Keratinocyte (primary cell): Measurements from ENCODE around the gene ABLIM2. TPM values are rescaled to one million over a fixed set of nuclear protein-coding genes. Genes with fewer than 3 reads are reported as not detected.

Experiments used
- DNase-seq: peaks from one replicate; pipeline ENCODE4 v3.0.0-alpha.2; 2011; ENCODE audit warnings: low read depth, missing footprints, low spot score
- FAIRE-seq: peaks from 2 replicates; lab custom pipeline; 2011; peaks lifted over from hg19 to GRCh38; lab: Jason Lieb, UNC
- H2AFZ ChIP-seq: 2 replicates; pipeline ENCODE4 v1.6.0; 2012; ENCODE audit warnings: low read length, control low read depth, inconsistent platforms; ENCODE audit not compliant: control insufficient read depth
- H3K27ac ChIP-seq: 2 replicates; pipeline ENCODE4 v1.5.1; 2011; ENCODE audit warnings: low read length; ENCODE audit not compliant: control insufficient read depth, insufficient read depth
- H3K27me3 ChIP-seq: 3 replicates; pipeline ENCODE4 v1.6.0; 2011; ENCODE audit warnings: low read length; ENCODE audit not compliant: control insufficient read depth, insufficient read depth; ENCODE audit errors: extremely low read depth
- H3K36me3 ChIP-seq, 2 experiments: 2 replicates in 1 of 2; 3 replicates in 1 of 2; pipeline ENCODE4 v1.5.1; 2011; ENCODE audit warnings: low read length in 2 of 2, mild to moderate bottlenecking in 1 of 2; ENCODE audit not compliant: control insufficient read depth in 2 of 2, insufficient read depth in 2 of 2; ENCODE audit errors: extremely low read depth in 1 of 2
- H3K4me1 ChIP-seq: 3 replicates; pipeline ENCODE4 v1.5.1; 2011; ENCODE audit warnings: low read length; ENCODE audit not compliant: control insufficient read depth, insufficient read depth; ENCODE audit errors: extremely low read depth
- H3K4me2 ChIP-seq: 3 replicates; pipeline ENCODE4 v1.6.0; 2011; ENCODE audit warnings: low read depth, low read length; ENCODE audit not compliant: control insufficient read depth, insufficient read depth; ENCODE audit errors: extremely low read depth
- H3K4me3 ChIP-seq, 3 experiments: fragments of 200-600 bp in 1 of 3; sonication (generic) in 1 of 3; 2 replicates in 2 of 3; 3 replicates in 1 of 3; pipeline ENCODE4 v1.5.1; 2011 to 2016; ENCODE audit warnings: low read length in 3 of 3, mild to moderate bottlenecking in 3 of 3, control low read depth in 2 of 3, inconsistent platforms in 1 of 3, low read depth in 1 of 3, mixed read lengths in 1 of 3, mixed run types in 1 of 3, moderate library complexity in 1 of 3; ENCODE audit not compliant: control insufficient read depth in 2 of 3, insufficient read depth in 2 of 3; ENCODE audit errors: extremely low read depth in 1 of 3
- H3K79me2 ChIP-seq: 2 replicates; pipeline ENCODE4 v1.6.0; 2012; ENCODE audit warnings: low read length; ENCODE audit not compliant: control insufficient read depth, insufficient read depth
- H3K9ac ChIP-seq: 3 replicates; pipeline ENCODE4 v1.6.0; 2011; ENCODE audit warnings: low read length; ENCODE audit not compliant: control insufficient read depth, insufficient read depth; ENCODE audit errors: extremely low read depth
- H3K9me1 ChIP-seq: 3 replicates; pipeline ENCODE4 v1.6.0; 2011; ENCODE audit warnings: low read length; ENCODE audit not compliant: control insufficient read depth, insufficient read depth; ENCODE audit errors: extremely low read depth
- H3K9me3 ChIP-seq: 2 replicates; pipeline ENCODE4 v1.5.1; 2012; ENCODE audit warnings: low read depth, low read length; ENCODE audit not compliant: control insufficient read depth
- H4K20me1 ChIP-seq: 3 replicates; pipeline ENCODE4 v1.6.0; 2011; ENCODE audit warnings: low read length; ENCODE audit not compliant: control insufficient read depth, insufficient read depth; ENCODE audit errors: extremely low read depth
- EZH2 ChIP-seq: IDR thresholded peaks from one replicate; pipeline ENCODE4 v1.6.1; 2012; ENCODE audit warnings: inconsistent platforms, mild to moderate bottlenecking, low read length, moderate library complexity
- dilution Hi-C: fragments of 300-500 bp; cut with MboI; formaldehyde crosslinking; loops from one replicate; pipeline ENCODE4 v1.7.0; 2020; ENCODE audit warnings: low sequenced_read_pairs; ENCODE audit not compliant: extremely low pct_ligation_motif_present
- polyA plus RNA-seq, 5 experiments: library from polyadenylated mRNA; depleted of rRNA in 3 of 5; stranded (reverse) in 3 of 5; stranded (forward) in 1 of 5; unstranded in 1 of 5; fragments of >200 nt; gene quantifications; 1 replicate in 1 of 5; 2 replicates in 3 of 5; 3 replicates in 1 of 5; pipeline versions ENCODE4 v1.2.1 to v1.2.3, GENCODE V29; 2011 to 2012; ENCODE audit warnings: missing spikeins in 2 of 5, low read depth in 1 of 5, low replicate concordance in 1 of 5
- TF ChIP-seq, protein P1 (sequence below), 3 experiments: IDR thresholded peaks in 1 of 3; conservative IDR thresholded peaks in 1 of 3; optimal IDR thresholded peaks in 1 of 3; 2 replicates in 2 of 3; 3 replicates in 1 of 3; pipeline versions ENCODE3 to v1.5.1; 2011; ENCODE audit warnings: low read length in 3 of 3, mild to moderate bottlenecking in 3 of 3, moderate library complexity in 2 of 3, control low read depth in 1 of 3, inconsistent platforms in 1 of 3; ENCODE audit not compliant: insufficient read depth in 2 of 3; ENCODE audit errors: extremely low read depth in 1 of 3

Gene ABLIM2
- polyA plus RNA-seq, 1 donor (not counting 4 experiments of a cell fraction or from before 2014, with no cell fraction given), result 0.94 TPM

DNA sequence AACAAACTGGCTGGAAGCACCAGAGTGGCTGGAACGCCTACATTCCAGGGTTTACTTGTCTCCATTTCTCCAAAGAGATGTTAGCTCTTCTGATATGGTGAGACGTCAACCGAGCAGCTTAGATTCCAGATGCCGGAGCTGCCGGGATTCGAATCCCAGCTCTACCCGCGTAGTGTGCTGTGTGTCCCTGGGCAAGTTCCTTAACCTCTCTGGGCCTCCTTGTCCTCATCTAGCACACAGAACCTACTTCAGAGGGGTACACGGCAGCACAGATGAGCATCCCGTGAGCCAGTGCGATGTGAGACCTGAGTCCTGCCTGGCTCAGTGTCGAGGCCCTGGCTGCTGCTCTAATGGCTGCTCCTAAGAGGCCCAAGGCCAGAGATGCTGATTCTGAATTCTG, 60.1 kb downstream of the ABLIM2 start:
- no peaks in the 10 kb centered on the region for H4K20me1 ChIP-seq
- H3K36me3 ChIP-seq, result no peaks in the 10 kb centered on the region
- dilution Hi-C loops, result no loop called here
- no peak overlapping the region for H3K27ac ChIP-seq
- no peak for TF ChIP-seq EZH2
- TF ChIP-seq, protein P1, sequence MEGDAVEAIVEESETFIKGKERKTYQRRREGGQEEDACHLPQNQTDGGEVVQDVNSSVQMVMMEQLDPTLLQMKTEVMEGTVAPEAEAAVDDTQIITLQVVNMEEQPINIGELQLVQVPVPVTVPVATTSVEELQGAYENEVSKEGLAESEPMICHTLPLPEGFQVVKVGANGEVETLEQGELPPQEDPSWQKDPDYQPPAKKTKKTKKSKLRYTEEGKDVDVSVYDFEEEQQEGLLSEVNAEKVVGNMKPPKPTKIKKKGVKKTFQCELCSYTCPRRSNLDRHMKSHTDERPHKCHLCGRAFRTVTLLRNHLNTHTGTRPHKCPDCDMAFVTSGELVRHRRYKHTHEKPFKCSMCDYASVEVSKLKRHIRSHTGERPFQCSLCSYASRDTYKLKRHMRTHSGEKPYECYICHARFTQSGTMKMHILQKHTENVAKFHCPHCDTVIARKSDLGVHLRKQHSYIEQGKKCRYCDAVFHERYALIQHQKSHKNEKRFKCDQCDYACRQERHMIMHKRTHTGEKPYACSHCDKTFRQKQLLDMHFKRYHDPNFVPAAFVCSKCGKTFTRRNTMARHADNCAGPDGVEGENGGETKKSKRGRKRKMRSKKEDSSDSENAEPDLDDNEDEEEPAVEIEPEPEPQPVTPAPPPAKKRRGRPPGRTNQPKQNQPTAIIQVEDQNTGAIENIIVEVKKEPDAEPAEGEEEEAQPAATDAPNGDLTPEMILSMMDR (optimal IDR thresholded peaks at IDR 0.05 in 1 of 3, IDR thresholded peaks at IDR 0.05 in 1 of 3, conservative IDR thresholded peaks at IDR 0.05 in 1 of 3; ENCODE audit: extremely low read depth in 1 of 3, insufficient read depth in 2 of 3, low read length in 3 of 3), result no peak
- H3K4me3 ChIP-seq, result no peak overlapping the region
- peaks cover 2% of the 10 kb centered on the region for H3K9me3 ChIP-seq
- no peaks in the 10 kb centered on the region for H3K9me1 ChIP-seq
- H3K9ac ChIP-seq, result no peak overlapping the region
- H3K4me2 ChIP-seq, result no peak overlapping the region
- DNase-seq (no peak), FAIRE-seq (no peak)
- peaks cover 9% of the 10 kb centered on the region for H3K4me1 ChIP-seq
- H2AFZ ChIP-seq, result no peak overlapping the region
- peaks cover 7% of the 10 kb centered on the region for H3K27me3 ChIP-seq
- no peaks in the 10 kb centered on the region for H3K79me2 ChIP-seq

DNA sequence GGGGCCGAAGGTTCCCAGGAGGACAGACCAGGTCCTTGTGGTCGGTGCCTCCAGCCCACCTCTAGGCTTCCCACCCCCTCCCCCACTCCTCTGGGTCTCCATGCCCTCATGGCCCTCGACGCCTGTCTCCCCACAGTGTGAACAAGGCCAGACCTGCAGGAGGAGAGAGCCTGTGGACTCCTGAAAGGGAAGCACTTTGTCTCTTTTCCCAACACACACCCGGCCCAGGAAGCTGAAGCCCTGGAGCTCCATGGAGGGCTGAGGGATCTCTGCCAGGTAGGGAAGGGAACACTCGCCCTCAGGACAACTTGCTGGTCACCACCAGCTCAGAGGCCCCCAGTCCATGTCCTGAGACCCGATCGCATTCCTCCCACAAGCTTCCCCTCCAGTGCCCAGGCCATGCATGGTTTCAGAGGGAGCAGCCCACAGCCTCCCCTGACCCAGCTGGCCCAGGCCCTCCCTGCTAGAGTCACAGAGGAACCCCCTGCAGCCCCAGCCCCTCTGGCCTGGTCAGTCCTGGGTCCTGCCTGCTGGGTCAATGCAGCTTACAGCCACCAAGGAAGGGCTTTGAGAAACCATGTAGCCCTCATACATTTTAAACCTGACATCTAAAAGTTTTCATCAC, 60.8 kb downstream of the ABLIM2 start:
- DNase-seq (no peak), FAIRE-seq (no peak)
- Histone ChIP-seq H3K36me3 (no peaks in the 10 kb centered on the region), H3K9ac (no peak overlapping the region), H3K4me2 (no peak overlapping the region), H3K79me2 (no peaks in the 10 kb centered on the region), H3K27me3 (peaks cover 7% of the 10 kb centered on the region), H3K9me3 (peaks cover 2% of the 10 kb centered on the region), H3K27ac (no peak overlapping the region), H3K9me1 (no peaks in the 10 kb centered on the region), H3K4me1 (peaks cover 9% of the 10 kb centered on the region), H4K20me1 (no peaks in the 10 kb centered on the region), H3K4me3 (no peak overlapping the region), H2AFZ (no peak overlapping the region)
- TF ChIP-seq EZH2, result no peak
- TF ChIP-seq, protein P1 (optimal IDR thresholded peaks at IDR 0.05 in 1 of 3, IDR thresholded peaks at IDR 0.05 in 1 of 3, conservative IDR thresholded peaks at IDR 0.05 in 1 of 3; ENCODE audit: extremely low read depth in 1 of 3, insufficient read depth in 2 of 3, low read length in 3 of 3), result no peak
- dilution Hi-C loops, result no loop called here
